Measurements from ENCODE around the gene TEX29.

Gene TEX29

GRCh38 chr13:111363591-111363990 is 43.1 kb downstream of the TEX29 start:
- H3K9me3 ChIP-seq (ENCODE audit: control insufficient read depth, low read length) = no peaks in the 10 kb centered on the region
- H3K36me3 ChIP-seq (ENCODE audit: control insufficient read depth, insufficient read depth, low read length, severe bottlenecking) = no peaks in the 10 kb centered on the region
- H3K27me3 ChIP-seq (replicated peaks; ENCODE audit: control insufficient read depth, insufficient read depth, low read length) = peaks cover 41% of the 10 kb centered on the region
- no peak for DNase-seq (ENCODE audit: low read depth)
- no peak overlapping the region for H3K4me3 ChIP-seq (ENCODE audit: low read length)
- peaks cover 6% of the 10 kb centered on the region for H3K4me1 ChIP-seq (ENCODE audit: control insufficient read depth, insufficient read depth, low read length)
- H3K9ac ChIP-seq (ENCODE audit: low read length) = no peak overlapping the region

GRCh38 chr13:111365149-111366005 is 44.9 kb downstream of the TEX29 start:
- no peak overlapping the region for H3K9ac ChIP-seq (ENCODE audit: low read length)
- no peak for DNase-seq (ENCODE audit: low read depth)
- no peaks in the 10 kb centered on the region for H3K36me3 ChIP-seq (ENCODE audit: control insufficient read depth, insufficient read depth, low read length, severe bottlenecking)

GRCh38 chr13:111367340-111367739 is 46.9 kb downstream of the TEX29 start:
- H3K4me1 ChIP-seq (ENCODE audit: control insufficient read depth, insufficient read depth, low read length) = peaks cover 5% of the 10 kb centered on the region
- DNase-seq (ENCODE audit: low read depth) = no peak
- no peak overlapping the region for H3K9ac ChIP-seq (ENCODE audit: low read length)
- H3K36me3 ChIP-seq (ENCODE audit: control insufficient read depth, insufficient read depth, low read length, severe bottlenecking) = no peaks in the 10 kb centered on the region
- H3K4me3 ChIP-seq (ENCODE audit: low read length) = no peak overlapping the region
- H3K9me3 ChIP-seq (ENCODE audit: control insufficient read depth, low read length) = peaks cover 6% of the 10 kb centered on the region
- peaks cover 28% of the 10 kb centered on the region for H3K27me3 ChIP-seq (replicated peaks; ENCODE audit: control insufficient read depth, insufficient read depth, low read length)

More at GRCh38 chr13:111365149-111366005, 44.9 kb downstream of the TEX29 start:
- peaks cover 41% of the 10 kb centered on the region for H3K27me3 ChIP-seq (replicated peaks; ENCODE audit: control insufficient read depth, insufficient read depth, low read length)
- H3K4me1 ChIP-seq (ENCODE audit: control insufficient read depth, insufficient read depth, low read length) = no peaks in the 10 kb centered on the region
- no peak overlapping the region for H3K4me3 ChIP-seq (ENCODE audit: low read length)
- H3K9me3 ChIP-seq (ENCODE audit: control insufficient read depth, low read length) = peaks cover 6% of the 10 kb centered on the region

- peaks cover 6% of the 10 kb centered on the region for H3K9me3 ChIP-seq (ENCODE audit: control insufficient read depth, low read length)
- peaks cover 21% of the 10 kb centered on the region for H3K27me3 ChIP-seq (replicated peaks; ENCODE audit: control insufficient read depth, insufficient read depth, low read length)
- H3K4me3 ChIP-seq (ENCODE audit: low read length) = no peak overlapping the region
- peaks cover 5% of the 10 kb centered on the region for H3K4me1 ChIP-seq (ENCODE audit: control insufficient read depth, insufficient read depth, low read length)
- H3K36me3 ChIP-seq (ENCODE audit: control insufficient read depth, insufficient read depth, low read length, severe bottlenecking) = no peaks in the 10 kb centered on the region
- no peak for DNase-seq (ENCODE audit: low read depth)
- no peak overlapping the region for H3K9ac ChIP-seq (ENCODE audit: low read length)
Measured at GRCh38 chr13:111368091-111368490, 47.6 kb downstream of the TEX29 start.

- no peak for DNase-seq (ENCODE audit: low read depth)
Measured at GRCh38 chr13:111370147-111370546, 49.7 kb downstream of the TEX29 start.

GRCh38 chr13:111370570-111371535 is 50.4 kb downstream of the TEX29 start:
- no peak overlapping the region for H3K9ac ChIP-seq (ENCODE audit: low read length)
- H3K4me3 ChIP-seq (ENCODE audit: low read length) = no peak overlapping the region
- no peaks in the 10 kb centered on the region for H3K36me3 ChIP-seq (ENCODE audit: control insufficient read depth, insufficient read depth, low read length, severe bottlenecking)
- DNase-seq (ENCODE audit: low read depth) = peak; percentile 58
- peaks cover 6% of the 10 kb centered on the region for H3K27me3 ChIP-seq (replicated peaks; ENCODE audit: control insufficient read depth, insufficient read depth, low read length)
- H3K9me3 ChIP-seq (ENCODE audit: control insufficient read depth, low read length) = peaks cover 6% of the 10 kb centered on the region
- peaks cover 5% of the 10 kb centered on the region for H3K4me1 ChIP-seq (ENCODE audit: control insufficient read depth, insufficient read depth, low read length)

More at GRCh38 chr13:111370147-111370546, 49.7 kb downstream of the TEX29 start:
- no peaks in the 10 kb centered on the region for H3K36me3 ChIP-seq (ENCODE audit: control insufficient read depth, insufficient read depth, low read length, severe bottlenecking)
- H3K9ac ChIP-seq (ENCODE audit: low read length) = no peak overlapping the region
- H3K27me3 ChIP-seq (replicated peaks; ENCODE audit: control insufficient read depth, insufficient read depth, low read length) = peaks cover 10% of the 10 kb centered on the region
- H3K4me3 ChIP-seq (ENCODE audit: low read length) = no peak overlapping the region
- peaks cover 5% of the 10 kb centered on the region for H3K4me1 ChIP-seq (ENCODE audit: control insufficient read depth, insufficient read depth, low read length)
- H3K9me3 ChIP-seq (ENCODE audit: control insufficient read depth, low read length) = peaks cover 6% of the 10 kb centered on the region

- H3K4me1 ChIP-seq (ENCODE audit: control insufficient read depth, insufficient read depth, low read length) = peaks cover 5% of the 10 kb centered on the region
- H3K9ac ChIP-seq (ENCODE audit: low read length) = no peak overlapping the region
- H3K36me3 ChIP-seq (ENCODE audit: control insufficient read depth, insufficient read depth, low read length, severe bottlenecking) = no peaks in the 10 kb centered on the region
- DNase-seq (ENCODE audit: low read depth) = no peak
- H3K9me3 ChIP-seq (ENCODE audit: control insufficient read depth, low read length) = peaks cover 6% of the 10 kb centered on the region
- H3K27me3 ChIP-seq (replicated peaks; ENCODE audit: control insufficient read depth, insufficient read depth, low read length) = no peaks in the 10 kb centered on the region
- no peak overlapping the region for H3K4me3 ChIP-seq (ENCODE audit: low read length)
Measured at GRCh38 chr13:111371720-111372119, 51.3 kb downstream of the TEX29 start.

- peaks cover 6% of the 10 kb centered on the region for H3K9me3 ChIP-seq (ENCODE audit: control insufficient read depth, low read length)
- no peaks in the 10 kb centered on the region for H3K36me3 ChIP-seq (ENCODE audit: control insufficient read depth, insufficient read depth, low read length, severe bottlenecking)
- no peak overlapping the region for H3K9ac ChIP-seq (ENCODE audit: low read length)
- peaks cover 5% of the 10 kb centered on the region for H3K4me1 ChIP-seq (ENCODE audit: control insufficient read depth, insufficient read depth, low read length)
- DNase-seq (ENCODE audit: low read depth) = no peak
- H3K4me3 ChIP-seq (ENCODE audit: low read length) = no peak overlapping the region
- H3K27me3 ChIP-seq (replicated peaks; ENCODE audit: control insufficient read depth, insufficient read depth, low read length) = no peaks in the 10 kb centered on the region
Measured at GRCh38 chr13:111372651-111373425, 52.4 kb downstream of the TEX29 start.

GRCh38 chr13:111373486-111373885 is 53.0 kb downstream of the TEX29 start:
- H3K9me3 ChIP-seq (ENCODE audit: control insufficient read depth, low read length) = peaks cover 6% of the 10 kb centered on the region
- peaks cover 5% of the 10 kb centered on the region for H3K4me1 ChIP-seq (ENCODE audit: control insufficient read depth, insufficient read depth, low read length)
- no peaks in the 10 kb centered on the region for H3K36me3 ChIP-seq (ENCODE audit: control insufficient read depth, insufficient read depth, low read length, severe bottlenecking)
- no peak overlapping the region for H3K9ac ChIP-seq (ENCODE audit: low read length)
- H3K27me3 ChIP-seq (replicated peaks; ENCODE audit: control insufficient read depth, insufficient read depth, low read length) = no peaks in the 10 kb centered on the region
- no peak overlapping the region for H3K4me3 ChIP-seq (ENCODE audit: low read length)
- no peak for DNase-seq (ENCODE audit: low read depth)

GRCh38 chr13:111380431-111380830 is 60.0 kb downstream of the TEX29 start:
- Histone ChIP-seq H3K27me3 (replicated peaks; ENCODE audit: control insufficient read depth, insufficient read depth, low read length) (no peaks in the 10 kb centered on the region), H3K4me3 (ENCODE audit: low read length) (no peak overlapping the region), H3K9me3 (ENCODE audit: control insufficient read depth, low read length) (peaks cover 9% of the 10 kb centered on the region), H3K36me3 (ENCODE audit: control insufficient read depth, insufficient read depth, low read length, severe bottlenecking) (no peaks in the 10 kb centered on the region), H3K4me1 (ENCODE audit: control insufficient read depth, insufficient read depth, low read length) (no peaks in the 10 kb centered on the region), H3K9ac (ENCODE audit: low read length) (no peak overlapping the region)
- DNase-seq (ENCODE audit: low read depth) = no peak

All from adipocyte (in vitro differentiated cells).